NCI-H146 treated with DMSO at 0.1 percent for 48 hours (cell line): ENCODE measurements around the gene CT47A1.
"Not testable (repeated sequence)": the region's sequence is repeated elsewhere in the genome, so short reads cannot be mapped to it uniquely, and the experiment has no call there.

ENCODE experiments used
- DNase-seq: peaks from one replicate; lab custom pipeline; 2025; ENCODE audit not compliant: unreplicated experiment; lab: John Stamatoyannopoulos, UW

CT47A1 gene

GRCh38 chrX:120985660-120986059 is at the start of gene CT47A1:
Gene CT47A1 (minus strand): TSS chrX:120985760. CDS start chrX:120985529, 231 bp downstream.
- not testable (repeated sequence) for DNase-seq

- no peak for DNase-seq
These were observed 47.0 kb upstream of the CT47A1 start for GRCh38 chrX:121032531-121032930.

- no peak for DNase-seq
These were observed 44.5 kb upstream of the CT47A1 start for GRCh38 chrX:121030083-121030482.

GRCh38 chrX:121028419-121028818 is 42.9 kb upstream of the CT47A1 start:
- no peak for DNase-seq

- no peak for DNase-seq
These were observed 29.3 kb upstream of the CT47A1 start for GRCh38 chrX:121014826-121015225.

GRCh38 chrX:121013897-121014455 is 28.4 kb upstream of the CT47A1 start:
- DNase-seq: no peak

- no peak for DNase-seq
These were observed 25.7 kb upstream of the CT47A1 start for GRCh38 chrX:121011254-121011653.

- no peak for DNase-seq
These were observed 24.7 kb upstream of the CT47A1 start for GRCh38 chrX:121010218-121010617.

- no peak for DNase-seq
These were observed 24.2 kb upstream of the CT47A1 start for GRCh38 chrX:121009764-121010163.

GRCh38 chrX:121008920-121009319 is 23.4 kb upstream of the CT47A1 start:
- DNase-seq: no peak

GRCh38 chrX:121000589-121000988 is 15.0 kb upstream of the CT47A1 start:
- DNase-seq: no peak

GRCh38 chrX:120999413-120999812 is 13.9 kb upstream of the CT47A1 start:
- no peak for DNase-seq

- DNase-seq: not testable (repeated sequence)
These were observed 29.1 kb downstream of the CT47A1 start, which contains the start of gene CT47A7 for GRCh38 chrX:120956500-120956899. Gene CT47A7 (minus strand): TSS chrX:120956600. CDS start chrX:120956345, 255 bp downstream.
